Neural cell (in vitro differentiated cells): ENCODE measurements around the gene CYP8B1. TPM values are rescaled to one million over a fixed set of nuclear protein-coding genes. Genes with fewer than 3 reads are reported as not detected.

Experiments
- H2AFZ ChIP-seq: fragments of 200-600, 300-800 bp; sonication (generic), shearing (Covaris generic); 2 replicates; pipeline ENCODE4 v1.6.0; 2014; ENCODE audit warnings: low read depth, mild to moderate bottlenecking, antibody characterized with exemption, low read length, moderate library complexity
- H3F3A ChIP-seq: fragments of 200-600 bp; shearing (Covaris generic); 2 replicates; pipeline ENCODE4 v1.6.1; 2016; ENCODE audit warnings: mild to moderate bottlenecking, moderate library complexity, mixed read lengths, antibody characterized with exemption, low read length; ENCODE audit not compliant: insufficient read depth, poor library complexity, severe bottlenecking
- H3K27ac ChIP-seq: fragments of 200-600, 300-800 bp; sonication (generic), shearing (Covaris generic); 2 replicates; pipeline ENCODE4 v1.5.1; 2014; ENCODE audit warnings: mild to moderate bottlenecking, low read length, moderate library complexity
- H3K27me3 ChIP-seq: fragments of 300-800, 200-600 bp; sonication (generic), shearing (Covaris generic); 2 replicates; pipeline ENCODE4 v1.6.0; 2014; ENCODE audit warnings: mild to moderate bottlenecking, low read depth, low read length, moderate library complexity; ENCODE audit not compliant: insufficient read depth
- H3K36me3 ChIP-seq: fragments of 300-800, 200-600 bp; sonication (generic), shearing (Covaris generic); 2 replicates; pipeline ENCODE4 v1.5.1; 2014; ENCODE audit warnings: mild to moderate bottlenecking, antibody characterized with exemption, low read length, moderate library complexity; ENCODE audit not compliant: insufficient read depth
- H3K4me2 ChIP-seq: fragments of 300-800, 200-600 bp; sonication (generic), shearing (Covaris generic); 2 replicates; pipeline ENCODE4 v1.6.0; 2014; ENCODE audit warnings: mild to moderate bottlenecking, low read length
- H3K4me3 ChIP-seq: fragments of 300-800, 200-600 bp; sonication (generic), shearing (Covaris generic); 2 replicates; pipeline ENCODE4 v1.5.1; 2014; ENCODE audit warnings: mild to moderate bottlenecking, low read length, moderate library complexity
- H3K79me2 ChIP-seq: fragments of 200-600 bp; shearing (Covaris generic); replicated peaks from 2 replicates; pipeline ENCODE4 v1.6.0; 2014; ENCODE audit warnings: mild to moderate bottlenecking, low read length, moderate library complexity; ENCODE audit not compliant: insufficient read depth
- H3K9ac ChIP-seq: fragments of 300-800, 200-600 bp; sonication (generic), shearing (Covaris generic); 2 replicates; pipeline ENCODE4 v1.6.1; 2016; ENCODE audit warnings: mild to moderate bottlenecking, low read length, mixed read lengths
- H3K9me2 ChIP-seq: fragments of 200-600 bp; shearing (Covaris generic); 2 replicates; pipeline ENCODE4 v1.6.1; 2016; ENCODE audit warnings: mild to moderate bottlenecking, low read length, mixed read lengths; ENCODE audit not compliant: insufficient read depth
- H3K9me3 ChIP-seq: fragments of 200-600, 300-800 bp; sonication (generic), shearing (Covaris generic); 2 replicates; pipeline ENCODE4 v1.6.1; 2016; ENCODE audit warnings: mild to moderate bottlenecking, mixed run types, low read length, moderate library complexity, mixed read lengths
- H4K20me1 ChIP-seq: fragments of 200-600 bp; shearing (Covaris generic); 2 replicates; pipeline ENCODE4 v1.6.1; 2016; ENCODE audit warnings: mild to moderate bottlenecking, mixed run types; ENCODE audit not compliant: insufficient read depth
- EP300 ChIP-seq: fragments of 450-650 bp; conservative IDR thresholded peaks from 2 replicates; pipeline ENCODE4 v1.6.1; 2014; ENCODE audit warnings: antibody characterized with exemption, mild to moderate bottlenecking, moderate library complexity; ENCODE audit not compliant: poor library complexity, severe bottlenecking
- EZH2 ChIP-seq: fragments of 200-600, 300-800 bp; shearing (Covaris generic), sonication (generic); IDR thresholded peaks from 2 replicates; pipeline ENCODE4 v1.6.1; 2014; ENCODE audit warnings: antibody characterized with exemption, low read length, borderline replicate concordance, mild to moderate bottlenecking; ENCODE audit not compliant: insufficient read depth, poor library complexity, severe bottlenecking
- MXI1 ChIP-seq: fragments of 450-650 bp; conservative IDR thresholded peaks from 2 replicates; pipeline ENCODE4 v1.6.1; 2014; ENCODE audit warnings: antibody characterized with exemption, mild to moderate bottlenecking; ENCODE audit not compliant: poor library complexity, severe bottlenecking
- POLR2AphosphoS5 ChIP-seq: IDR thresholded peaks from 2 replicates; pipeline ENCODE4 v1.6.1; 2012
- RAD21 ChIP-seq: fragments of 450-650 bp; conservative IDR thresholded peaks from 2 replicates; pipeline ENCODE4 v1.6.1; 2014; ENCODE audit warnings: antibody characterized with exemption, mild to moderate bottlenecking, moderate library complexity
- REST ChIP-seq: IDR thresholded peaks from 2 replicates; pipeline ENCODE4 v1.6.1; 2012; ENCODE audit warnings: borderline replicate concordance
- SMC3 ChIP-seq: fragments of 450-650 bp; conservative IDR thresholded peaks from 2 replicates; pipeline ENCODE4 v1.6.1; 2014; ENCODE audit warnings: antibody characterized with exemption, mild to moderate bottlenecking, moderate library complexity; ENCODE audit not compliant: poor library complexity
- TAF1 ChIP-seq: IDR thresholded peaks from 2 replicates; pipeline ENCODE4 v1.6.1; 2012; ENCODE audit warnings: low read depth
- polyA plus RNA-seq: library from polyadenylated mRNA; depleted of rRNA; stranded (reverse); fragments of >200 nt; gene quantifications from 2 replicates; pipeline ENCODE4 v1.2.3, GENCODE V29; 2014
- TF ChIP-seq, protein P1 (sequence below): fragments of 450-650 bp; IDR thresholded peaks from 2 replicates; pipeline ENCODE4 v1.5.1; 2014; ENCODE audit warnings: antibody characterized with exemption, mild to moderate bottlenecking, moderate library complexity; ENCODE audit not compliant: poor library complexity, severe bottlenecking

Gene CYP8B1
- polyA plus RNA-seq, 1 donor from 2014 or later, result not detected

- Histone ChIP-seq H3K36me3 (no peaks in the 10 kb centered on the region), H3K79me2 (no peaks in the 10 kb centered on the region), H3K9me2 (no peaks in the 10 kb centered on the region), H3K9ac (no peak overlapping the region), H3K9me3 (no peaks in the 10 kb centered on the region), H3K27me3 (no peaks in the 10 kb centered on the region), H3K4me3 (no peak overlapping the region), H2AFZ (no peak overlapping the region), H3K27ac (no peak overlapping the region), H3K4me2 (no peak overlapping the region), H3F3A (no peaks in the 10 kb centered on the region), H4K20me1 (no peaks in the 10 kb centered on the region)
- TF ChIP-seq RAD21 (no peak), EZH2 (no peak), POLR2AphosphoS5 (no peak), TAF1 (no peak), EP300 (no peak), REST (no peak), MXI1 (no peak), SMC3 (no peak)
- TF ChIP-seq, protein P1, sequence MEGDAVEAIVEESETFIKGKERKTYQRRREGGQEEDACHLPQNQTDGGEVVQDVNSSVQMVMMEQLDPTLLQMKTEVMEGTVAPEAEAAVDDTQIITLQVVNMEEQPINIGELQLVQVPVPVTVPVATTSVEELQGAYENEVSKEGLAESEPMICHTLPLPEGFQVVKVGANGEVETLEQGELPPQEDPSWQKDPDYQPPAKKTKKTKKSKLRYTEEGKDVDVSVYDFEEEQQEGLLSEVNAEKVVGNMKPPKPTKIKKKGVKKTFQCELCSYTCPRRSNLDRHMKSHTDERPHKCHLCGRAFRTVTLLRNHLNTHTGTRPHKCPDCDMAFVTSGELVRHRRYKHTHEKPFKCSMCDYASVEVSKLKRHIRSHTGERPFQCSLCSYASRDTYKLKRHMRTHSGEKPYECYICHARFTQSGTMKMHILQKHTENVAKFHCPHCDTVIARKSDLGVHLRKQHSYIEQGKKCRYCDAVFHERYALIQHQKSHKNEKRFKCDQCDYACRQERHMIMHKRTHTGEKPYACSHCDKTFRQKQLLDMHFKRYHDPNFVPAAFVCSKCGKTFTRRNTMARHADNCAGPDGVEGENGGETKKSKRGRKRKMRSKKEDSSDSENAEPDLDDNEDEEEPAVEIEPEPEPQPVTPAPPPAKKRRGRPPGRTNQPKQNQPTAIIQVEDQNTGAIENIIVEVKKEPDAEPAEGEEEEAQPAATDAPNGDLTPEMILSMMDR, result no peak
These were observed 46.5 kb downstream of the CYP8B1 start for GRCh38 chr3:42829083-42829627.

DNA sequence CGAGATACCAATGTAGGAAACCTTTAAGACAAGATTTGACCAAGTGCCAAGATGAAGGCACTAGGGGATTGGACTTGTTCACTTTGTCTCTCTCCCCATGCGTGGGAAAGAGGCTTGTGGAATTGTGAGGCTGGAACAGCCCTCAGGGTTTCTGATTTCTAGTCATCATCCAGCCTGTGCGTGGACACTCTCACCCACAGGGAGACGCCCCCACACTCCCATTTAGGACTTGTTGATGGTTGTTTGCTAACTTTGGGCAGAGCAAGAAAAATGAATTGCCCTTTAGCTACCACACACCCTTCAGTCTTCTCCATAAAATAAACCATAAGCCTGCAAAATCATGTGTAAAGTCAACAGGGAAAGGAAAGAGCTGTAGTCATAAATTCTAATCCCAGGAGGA, 48.0 kb downstream of the CYP8B1 start:
- H3K9ac ChIP-seq, result no peak overlapping the region
- H3K4me2 ChIP-seq, result no peak overlapping the region
- TF ChIP-seq SMC3 (no peak), MXI1 (no peak), REST (no peak), EP300 (no peak), TAF1 (no peak)
- TF ChIP-seq, protein P1, result no peak

More for the DNA sequence above, 48.0 kb downstream of the CYP8B1 start:
- Histone ChIP-seq H3K27me3 (no peaks in the 10 kb centered on the region), H3K9me3 (no peaks in the 10 kb centered on the region), H3K9me2 (no peaks in the 10 kb centered on the region), H3K79me2 (no peaks in the 10 kb centered on the region), H2AFZ (no peak overlapping the region), H3K4me3 (no peak overlapping the region), H3F3A (no peaks in the 10 kb centered on the region), H3K27ac (no peak overlapping the region), H3K36me3 (no peaks in the 10 kb centered on the region), H4K20me1 (no peaks in the 10 kb centered on the region)
